ENCODE measurements around the gene EED. TPM values are rescaled to one million over a fixed set of nuclear protein-coding genes. Genes with fewer than 3 reads are reported as not detected.
"Not testable (repeated sequence)": the region's sequence is repeated elsewhere in the genome, so short reads cannot be mapped to it uniquely, and the experiment has no call there.

EED gene
- total RNA-seq, 4 donors from 2014 or later, result 15.7 to 26.4 (median 20.7) TPM

GRCh38 chr11:86301742-86302091 lies 57.2 kb downstream of the EED start:
- no peaks in the 10 kb centered on the region for H3K27me3 ChIP-seq
- TF ChIP-seq CTCF (IDR thresholded peaks at IDR 0.05) (no peak), POLR2A (IDR thresholded peaks at IDR 0.05) (no peak)
- H3K27ac ChIP-seq, result peak overlapping the region in 1 of 4 donors; percentile 85
- no peaks in the 10 kb centered on the region for H3K36me3 ChIP-seq
- DNase-seq, result no peak
- H3K4me3 ChIP-seq, result peak overlapping the region; percentile 59 to 89 (median 75)
- no peaks in the 10 kb centered on the region for H3K9me3 ChIP-seq
- H3K4me1 ChIP-seq, result peaks cover 0 to 8% (median 2%) of the 10 kb centered on the region in 4 donors

GRCh38 chr11:86302092-86302793 lies 57.7 kb downstream of the EED start, which contains the start of gene HIKESHI:
HIKESHI (plus strand) TSS chr11:86302240; CDS start chr11:86302449, 209 bp downstream.
- no peaks in the 10 kb centered on the region for H3K27me3 ChIP-seq
- DNase-seq, result peak; percentile 98 to 100 (median 100)
- H3K9me3 ChIP-seq, result no peaks in the 10 kb centered on the region
- peak within 1 kb of the TSS; percentile 75 to 86 (median 84) for H3K27ac ChIP-seq
- TF ChIP-seq POLR2A (IDR thresholded peaks at IDR 0.05) (peak; percentile 47 to 62), CTCF (IDR thresholded peaks at IDR 0.05) (no peak)
- peak within 1 kb of the TSS; percentile 59 to 89 (median 75) for H3K4me3 ChIP-seq
- no peaks in the 10 kb centered on the region for H3K36me3 ChIP-seq
- peaks cover 0 to 8% (median 2%) of the 10 kb centered on the region in 4 donors for H3K4me1 ChIP-seq

- no peaks in the 10 kb centered on the region for H3K27me3 ChIP-seq
- DNase-seq, result no peak
- H3K4me1 ChIP-seq, result peaks cover 0 to 8% (median 2%) of the 10 kb centered on the region in 4 donors
- no peak overlapping the region for H3K27ac ChIP-seq
- H3K9me3 ChIP-seq, result no peaks in the 10 kb centered on the region
- no peaks in the 10 kb centered on the region for H3K36me3 ChIP-seq
- peak overlapping the region in 2 of 4 donors; percentile 59 to 83 for H3K4me3 ChIP-seq
- TF ChIP-seq POLR2A (IDR thresholded peaks at IDR 0.05) (no peak), CTCF (IDR thresholded peaks at IDR 0.05) (no peak)
Observed at GRCh38 chr11:86303257-86303656, 58.7 kb downstream of the EED start.

GRCh38 chr11:86308710-86309109 lies 64.2 kb downstream of the EED start:
- H3K9me3 ChIP-seq, H3K27ac ChIP-seq, H3K4me3 ChIP-seq, H3K4me1 ChIP-seq, H3K27me3 ChIP-seq, H3K36me3 ChIP-seq, DNase-seq: not testable (repeated sequence)

GRCh38 chr11:86313793-86314192 lies 69.2 kb downstream of the EED start:
- Histone ChIP-seq H3K9me3 (no peaks in the 10 kb centered on the region), H3K36me3 (peaks cover 0 to 28% (median 0%) of the 10 kb centered on the region in 3 donors), H3K4me1 (no peaks in the 10 kb centered on the region), H3K4me3 (no peak overlapping the region), H3K27me3 (no peaks in the 10 kb centered on the region), H3K27ac (no peak overlapping the region)
- TF ChIP-seq POLR2A (IDR thresholded peaks at IDR 0.05) (no peak), CTCF (IDR thresholded peaks at IDR 0.05) (no peak)
- no peak for DNase-seq

- TF ChIP-seq POLR2A (IDR thresholded peaks at IDR 0.05) (no peak), CTCF (IDR thresholded peaks at IDR 0.05) (no peak)
- Histone ChIP-seq H3K27me3 (no peaks in the 10 kb centered on the region), H3K4me1 (no peaks in the 10 kb centered on the region), H3K36me3 (peaks cover 0 to 34% (median 0%) of the 10 kb centered on the region in 3 donors), H3K4me3 (no peak overlapping the region), H3K27ac (no peak overlapping the region), H3K9me3 (no peaks in the 10 kb centered on the region)
- no peak for DNase-seq
Observed at GRCh38 chr11:86314636-86315035, 70.1 kb downstream of the EED start.

Small RNA genes within 50 kb of the gene (small RNA-seq; reads per million reads assigned to genes)
- gene RF00017 (0 reads per million in 2 donors), gene RN7SL225P (0 reads per million in 2 donors)

Other genes starting within 250 kb of the EED start
- gene PICALM, start 175.7 kb upstream of the EED start, total RNA-seq, result 100 to 1,000 TPM; 201 to 292 (median 237) TPM
- gene HIKESHI, start 57.5 kb downstream of the EED start, total RNA-seq, result 10 to 100 TPM in 3 of 4 donors, 1 to 10 TPM in 1; 9.1 to 19.4 (median 15.6) TPM
- gene CCDC81, start 130.1 kb downstream of the EED start, total RNA-seq, result 10 to 100 TPM in 1 of 4 donors, 1 to 10 TPM in 1, not detected in 2; 3.1 to 22.3 TPM

All from Peyer's patch (tissue), 4 donors.